Astrocyte (in vitro differentiated cells and primary cell): ENCODE data around the gene CEP104. TPM values are rescaled to one million over a fixed set of nuclear protein-coding genes. Genes with fewer than 3 reads are reported as not detected.

Experiments used
- DNase-seq: peaks from one replicate; pipeline ENCODE4 v3.0.0-alpha.2; 2010; ENCODE audit warnings: low read depth
- FAIRE-seq: peaks from 2 replicates; lab custom pipeline; 2011; peaks lifted over from hg19 to GRCh38; lab: Jason Lieb, UNC
- H2AFZ ChIP-seq: 2 replicates; pipeline ENCODE4 v1.6.0; 2012; ENCODE audit warnings: low read depth, low read length, inconsistent platforms
- H3K27ac ChIP-seq: 2 replicates; pipeline ENCODE4 v1.5.1; 2011; ENCODE audit warnings: low read depth, low read length, inconsistent platforms
- H3K27me3 ChIP-seq: 2 replicates; pipeline ENCODE4 v1.6.0; 2011; ENCODE audit warnings: low read length, inconsistent platforms; ENCODE audit not compliant: insufficient read depth
- H3K36me3 ChIP-seq: 2 replicates; pipeline ENCODE4 v1.5.1; 2011; ENCODE audit warnings: low read length, inconsistent platforms; ENCODE audit not compliant: insufficient read depth
- H3K4me1 ChIP-seq: 2 replicates; pipeline ENCODE4 v1.5.1; 2011; ENCODE audit warnings: low read length, inconsistent platforms; ENCODE audit not compliant: insufficient read depth
- H3K4me2 ChIP-seq: 2 replicates; pipeline ENCODE4 v1.6.0; 2012; ENCODE audit warnings: low read length, inconsistent platforms
- H3K4me3 ChIP-seq: 2 replicates; pipeline ENCODE4 v1.5.1; 2011; ENCODE audit warnings: low read depth, mild to moderate bottlenecking, low read length, inconsistent platforms; ENCODE audit not compliant: insufficient read depth
- H3K79me2 ChIP-seq: 2 replicates; pipeline ENCODE4 v1.6.0; 2012; ENCODE audit warnings: mild to moderate bottlenecking, low read length, inconsistent platforms; ENCODE audit not compliant: insufficient read depth
- H3K9ac ChIP-seq: 2 replicates; pipeline ENCODE4 v1.6.0; 2012; ENCODE audit warnings: mild to moderate bottlenecking, low read length, inconsistent platforms
- H3K9me3 ChIP-seq: 2 replicates; pipeline ENCODE4 v1.5.1; 2012; ENCODE audit warnings: low read depth, mild to moderate bottlenecking, low read length, inconsistent platforms; ENCODE audit not compliant: insufficient read depth
- H4K20me1 ChIP-seq: 2 replicates; pipeline ENCODE4 v1.6.0; 2012; ENCODE audit warnings: low read length, inconsistent platforms; ENCODE audit not compliant: insufficient read depth
- H3K27ac Mint-ChIP-seq: one replicate; pipeline ENCODE4 v1.8.0; 2021; ENCODE audit warnings: mild to moderate bottlenecking, mixed read lengths; ENCODE audit not compliant: unreplicated experiment
- H3K27me3 Mint-ChIP-seq: one replicate; pipeline ENCODE4 v1.8.0; 2021; ENCODE audit warnings: low read depth, mixed read lengths; ENCODE audit not compliant: unreplicated experiment
- H3K36me3 Mint-ChIP-seq: one replicate; pipeline ENCODE4 v1.8.0; 2021; ENCODE audit warnings: low read depth, mixed read lengths; ENCODE audit not compliant: unreplicated experiment
- H3K4me1 Mint-ChIP-seq: one replicate; pipeline ENCODE4 v1.8.0; 2021; ENCODE audit warnings: low read depth, mixed read lengths; ENCODE audit not compliant: unreplicated experiment
- H3K4me3 Mint-ChIP-seq: one replicate; pipeline ENCODE4 v1.8.0; 2021; ENCODE audit warnings: mild to moderate bottlenecking, moderate library complexity, mixed read lengths; ENCODE audit not compliant: unreplicated experiment
- H3K9me3 Mint-ChIP-seq: one replicate; pipeline ENCODE4 v1.8.0; 2021; ENCODE audit warnings: mild to moderate bottlenecking, mixed read lengths; ENCODE audit not compliant: unreplicated experiment
- EZH2 ChIP-seq: IDR thresholded peaks from 2 replicates; pipeline ENCODE4 v1.6.1; 2012; ENCODE audit warnings: mild to moderate bottlenecking, low read length, inconsistent platforms; ENCODE audit not compliant: insufficient read depth
- total RNA-seq: library from RNA; stranded (reverse); gene quantifications from 2 replicates; pipeline ENCODE4 v1.2.1, GENCODE V29; 2021
- TF ChIP-seq, protein P1 (sequence below): IDR thresholded peaks from 2 replicates; pipeline ENCODE4 v1.5.1; 2011; ENCODE audit warnings: low read depth, mild to moderate bottlenecking, inconsistent platforms, low read length, moderate library complexity; ENCODE audit not compliant: insufficient read depth

Gene CEP104
- total RNA-seq, 1 donor from 2014 or later = 43.6 TPM

DNA sequence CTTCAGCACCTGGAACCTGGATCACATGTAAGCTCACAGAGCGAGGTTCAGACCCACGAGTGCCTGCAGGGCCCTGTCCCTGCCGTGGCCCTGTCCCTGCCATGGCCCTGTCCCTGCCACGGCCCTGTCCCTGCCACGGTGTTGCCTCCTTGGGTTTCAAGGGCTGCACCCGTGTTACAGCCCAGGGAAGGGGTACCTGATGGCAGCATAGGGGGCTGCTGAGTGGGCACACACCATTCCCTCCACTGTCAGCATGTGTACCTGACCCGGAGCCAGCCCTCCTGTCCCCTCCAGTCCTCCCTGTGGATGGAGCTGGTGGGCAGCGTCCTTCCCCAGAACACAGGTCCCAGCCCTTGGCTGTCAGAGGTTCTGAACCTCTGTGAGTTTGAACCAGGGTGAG, 15.5 kb upstream of the CEP104 start:
- Mint-ChIP-seq H3K4me3 (no peak overlapping the region), H3K27ac (no peak overlapping the region), H3K9me3 (no peaks in the 10 kb centered on the region), H3K27me3 (no peaks in the 10 kb centered on the region), H3K4me1 (no peaks in the 10 kb centered on the region), H3K36me3 (peaks cover 24% of the 10 kb centered on the region)
- H3K4me1 ChIP-seq = no peaks in the 10 kb centered on the region
- H4K20me1 ChIP-seq = peaks cover 5% of the 10 kb centered on the region
- H3K27me3 ChIP-seq = no peaks in the 10 kb centered on the region
- DNase-seq (no peak), FAIRE-seq (no peak)
- H3K4me2 ChIP-seq = no peak overlapping the region
- TF ChIP-seq EZH2 = no peak
- TF ChIP-seq, protein P1, sequence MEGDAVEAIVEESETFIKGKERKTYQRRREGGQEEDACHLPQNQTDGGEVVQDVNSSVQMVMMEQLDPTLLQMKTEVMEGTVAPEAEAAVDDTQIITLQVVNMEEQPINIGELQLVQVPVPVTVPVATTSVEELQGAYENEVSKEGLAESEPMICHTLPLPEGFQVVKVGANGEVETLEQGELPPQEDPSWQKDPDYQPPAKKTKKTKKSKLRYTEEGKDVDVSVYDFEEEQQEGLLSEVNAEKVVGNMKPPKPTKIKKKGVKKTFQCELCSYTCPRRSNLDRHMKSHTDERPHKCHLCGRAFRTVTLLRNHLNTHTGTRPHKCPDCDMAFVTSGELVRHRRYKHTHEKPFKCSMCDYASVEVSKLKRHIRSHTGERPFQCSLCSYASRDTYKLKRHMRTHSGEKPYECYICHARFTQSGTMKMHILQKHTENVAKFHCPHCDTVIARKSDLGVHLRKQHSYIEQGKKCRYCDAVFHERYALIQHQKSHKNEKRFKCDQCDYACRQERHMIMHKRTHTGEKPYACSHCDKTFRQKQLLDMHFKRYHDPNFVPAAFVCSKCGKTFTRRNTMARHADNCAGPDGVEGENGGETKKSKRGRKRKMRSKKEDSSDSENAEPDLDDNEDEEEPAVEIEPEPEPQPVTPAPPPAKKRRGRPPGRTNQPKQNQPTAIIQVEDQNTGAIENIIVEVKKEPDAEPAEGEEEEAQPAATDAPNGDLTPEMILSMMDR = no peak
- H3K9ac ChIP-seq = no peak overlapping the region
- peaks cover 3% of the 10 kb centered on the region for H3K36me3 ChIP-seq
- no peaks in the 10 kb centered on the region for H3K79me2 ChIP-seq
- no peak overlapping the region for H2AFZ ChIP-seq
- H3K9me3 ChIP-seq = no peaks in the 10 kb centered on the region
- no peak overlapping the region for H3K4me3 ChIP-seq
- no peak overlapping the region for H3K27ac ChIP-seq

DNA sequence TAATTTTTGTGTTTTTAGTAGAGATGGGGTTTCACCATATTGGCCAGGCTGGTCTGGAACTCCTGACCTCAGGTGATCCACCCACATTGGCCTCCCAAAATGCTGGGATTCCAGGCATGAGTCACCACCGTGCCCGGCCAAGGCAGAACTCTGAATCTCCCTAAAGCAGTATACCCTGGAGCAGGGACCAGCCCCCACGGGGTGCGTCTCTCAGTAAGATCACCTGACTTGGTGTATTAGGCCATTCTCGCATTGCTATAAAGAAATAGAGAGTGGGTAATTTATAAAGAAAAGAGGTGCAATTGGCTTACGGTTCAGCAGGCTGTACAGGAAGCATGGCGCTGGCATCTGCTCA, 14.4 kb upstream of the CEP104 start:
- Histone ChIP-seq H4K20me1 (peaks cover 5% of the 10 kb centered on the region), H3K4me2 (no peak overlapping the region), H3K4me1 (no peaks in the 10 kb centered on the region), H3K4me3 (no peak overlapping the region), H2AFZ (no peak overlapping the region), H3K36me3 (peaks cover 3% of the 10 kb centered on the region), H3K9ac (no peak overlapping the region), H3K9me3 (no peaks in the 10 kb centered on the region), H3K27me3 (no peaks in the 10 kb centered on the region), H3K79me2 (no peaks in the 10 kb centered on the region), H3K27ac (no peak overlapping the region)
- no peak for TF ChIP-seq EZH2
- TF ChIP-seq, protein P1 = no peak
- FAIRE-seq = no peak
- no peak for DNase-seq
- Mint-ChIP-seq H3K4me1 (no peaks in the 10 kb centered on the region), H3K36me3 (peaks cover 23% of the 10 kb centered on the region), H3K27ac (no peak overlapping the region), H3K9me3 (no peaks in the 10 kb centered on the region), H3K4me3 (no peak overlapping the region), H3K27me3 (no peaks in the 10 kb centered on the region)

DNA sequence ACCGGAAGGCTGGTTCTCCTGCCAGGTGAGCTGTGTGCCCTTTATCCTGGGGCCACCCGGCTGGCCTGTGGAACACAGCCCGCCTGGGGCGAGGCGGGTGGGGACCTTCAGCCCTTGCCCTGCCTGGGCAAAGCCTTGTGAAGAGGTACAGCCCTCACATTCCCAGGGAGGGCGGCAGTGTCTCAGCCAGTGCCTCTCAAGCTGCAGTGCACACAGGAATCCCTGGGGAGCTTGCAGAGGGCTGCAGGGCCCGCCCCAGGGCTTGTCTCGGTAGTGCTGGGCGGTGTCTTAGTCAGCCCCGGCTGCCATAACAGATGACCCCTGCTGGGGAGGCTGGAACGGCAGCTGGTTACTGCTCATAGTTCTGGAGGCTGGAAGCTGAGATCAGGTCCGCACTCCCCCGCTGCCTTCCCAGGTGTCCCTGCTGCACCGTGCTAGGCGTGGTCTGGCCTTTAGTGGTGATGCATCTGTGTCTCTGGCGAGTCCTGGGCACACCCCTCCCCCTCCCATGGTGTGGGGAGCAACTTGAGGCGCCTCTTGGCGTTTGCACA, 12.8 kb upstream of the CEP104 start:
- Histone ChIP-seq H3K9me3 (no peaks in the 10 kb centered on the region), H4K20me1 (peaks cover 5% of the 10 kb centered on the region), H3K27me3 (no peaks in the 10 kb centered on the region), H3K4me1 (no peaks in the 10 kb centered on the region), H3K79me2 (no peaks in the 10 kb centered on the region), H3K9ac (no peak overlapping the region), H3K27ac (no peak overlapping the region), H3K4me2 (no peak overlapping the region), H3K4me3 (no peak overlapping the region), H2AFZ (no peak overlapping the region), H3K36me3 (no peaks in the 10 kb centered on the region)
- no peak overlapping the region for H3K4me3 Mint-ChIP-seq
- H3K9me3 Mint-ChIP-seq = no peaks in the 10 kb centered on the region
- no peak overlapping the region for H3K27ac Mint-ChIP-seq
- no peaks in the 10 kb centered on the region for H3K4me1 Mint-ChIP-seq
- no peak for TF ChIP-seq EZH2
- TF ChIP-seq, protein P1 = no peak
- H3K27me3 Mint-ChIP-seq = no peaks in the 10 kb centered on the region
- FAIRE-seq (no peak), DNase-seq (no peak)
- peaks cover 17% of the 10 kb centered on the region for H3K36me3 Mint-ChIP-seq
